H9 (cell line): Measurements from ENCODE around the gene LRCOL1. TPM values are rescaled to one million over a fixed set of nuclear protein-coding genes. Genes with fewer than 3 reads are reported as not detected.

Experiments used
- DNase-seq: peaks from one replicate; pipeline ENCODE4 v3.0.0-alpha.2; 2017
- H2AFZ ChIP-seq: one replicate; pipeline ENCODE4 v1.6.1; 2013; ENCODE audit warnings: mild to moderate bottlenecking, low read length, control low read depth, moderate library complexity
- H2AK5ac ChIP-seq: 2 replicates; pipeline ENCODE4 v1.6.1; 2013; ENCODE audit warnings: low read length, control low read depth, mixed read lengths; ENCODE audit not compliant: insufficient read length
- H2BK120ac ChIP-seq: one replicate; pipeline ENCODE4 v1.6.1; 2013; ENCODE audit warnings: low read depth, mild to moderate bottlenecking, low read length, control low read depth, inconsistent platforms; ENCODE audit not compliant: poor library complexity, severe bottlenecking
- H2BK12ac ChIP-seq: 2 replicates; pipeline ENCODE4 v1.6.1; 2013; ENCODE audit warnings: low read length, control low read depth, mixed read lengths, low read depth; ENCODE audit not compliant: insufficient read length
- H2BK15ac ChIP-seq: 2 replicates; pipeline ENCODE4 v1.6.1; 2013; ENCODE audit warnings: low read depth, low read length, control low read depth
- H2BK20ac ChIP-seq: one replicate; pipeline ENCODE4 v1.6.1; 2013; ENCODE audit warnings: low read depth, mild to moderate bottlenecking, low read length, control low read depth, inconsistent platforms; ENCODE audit not compliant: poor library complexity, severe bottlenecking
- H2BK5ac ChIP-seq: 2 replicates; pipeline ENCODE4 v1.6.1; 2013; ENCODE audit warnings: low read length, control low read depth, mixed read lengths; ENCODE audit not compliant: insufficient read length
- H3K14ac ChIP-seq: 2 replicates; pipeline ENCODE4 v1.6.1; 2013; ENCODE audit warnings: low read length, control low read depth; ENCODE audit not compliant: insufficient read depth
- H3K18ac ChIP-seq: 2 replicates; pipeline ENCODE4 v1.6.1; 2013; ENCODE audit warnings: low read depth, mild to moderate bottlenecking, mixed read lengths, low read length, control low read depth; ENCODE audit not compliant: insufficient read length
- H3K23ac ChIP-seq: 2 replicates; pipeline ENCODE4 v1.6.1; 2013; ENCODE audit warnings: low read length, control low read depth, mixed read lengths, low read depth; ENCODE audit not compliant: insufficient read length
- H3K23me2 ChIP-seq: 2 replicates; pipeline ENCODE4 v1.6.1; 2013; ENCODE audit warnings: low read depth, mild to moderate bottlenecking, mixed read lengths, low read length, control low read depth; ENCODE audit not compliant: insufficient read length, poor library complexity, severe bottlenecking
- H3K27ac ChIP-seq: 2 replicates; pipeline ENCODE4 v1.5.1; 2013; ENCODE audit warnings: low read length, control low read depth, mixed read lengths, low read depth; ENCODE audit not compliant: insufficient read length
- H3K27me3 ChIP-seq: 2 replicates; pipeline ENCODE4 v1.6.1; 2013; ENCODE audit warnings: low read length, control low read depth, inconsistent platforms; ENCODE audit not compliant: insufficient read depth
- H3K4ac ChIP-seq: 2 replicates; pipeline ENCODE4 v1.6.1; 2013; ENCODE audit warnings: low read depth, mild to moderate bottlenecking, control low read depth, inconsistent platforms, low read length, moderate library complexity
- H3K4me1 ChIP-seq: 2 replicates; pipeline ENCODE4 v1.6.1; 2013; ENCODE audit warnings: low read length, control low read depth, inconsistent platforms; ENCODE audit not compliant: insufficient read depth
- H3K4me2 ChIP-seq: 2 replicates; pipeline ENCODE4 v1.6.1; 2013; ENCODE audit warnings: low read length, control low read depth, mixed read lengths; ENCODE audit not compliant: insufficient read length, insufficient read depth
- H3K56ac ChIP-seq: 2 replicates; pipeline ENCODE4 v1.6.1; 2013; ENCODE audit warnings: low read depth, mild to moderate bottlenecking, mixed read lengths, low read length, control low read depth; ENCODE audit not compliant: insufficient read length
- H3K79me1 ChIP-seq: 2 replicates; pipeline ENCODE4 v1.6.1; 2013; ENCODE audit warnings: low read depth, mild to moderate bottlenecking, moderate library complexity, low read length, control low read depth, inconsistent platforms; ENCODE audit not compliant: insufficient read depth, poor library complexity, severe bottlenecking
- H3K79me2 ChIP-seq: 2 replicates; pipeline ENCODE4 v1.6.1; 2013; ENCODE audit warnings: low read length, control low read depth, inconsistent platforms; ENCODE audit not compliant: insufficient read depth
- H3K9ac ChIP-seq: 2 replicates; pipeline ENCODE4 v1.6.1; 2013; ENCODE audit warnings: low read length, control low read depth, mixed read lengths; ENCODE audit not compliant: insufficient read length; ENCODE audit errors: extremely low read depth
- H3K9me3 ChIP-seq: one replicate; pipeline ENCODE4 v1.6.1; 2013; ENCODE audit warnings: low read depth, low read length, inconsistent platforms; ENCODE audit not compliant: control insufficient read depth
- H3T11ph ChIP-seq: one replicate; pipeline ENCODE4 v1.6.1; 2013; ENCODE audit warnings: mild to moderate bottlenecking, low read length, control low read depth, inconsistent platforms
- H4K20me1 ChIP-seq: one replicate; pipeline ENCODE4 v1.6.1; 2013; ENCODE audit not compliant: control insufficient read depth, insufficient read length, insufficient read depth
- H4K5ac ChIP-seq: 2 replicates; pipeline ENCODE4 v1.6.1; 2013; ENCODE audit warnings: low read depth, mild to moderate bottlenecking, mixed read lengths, low read length, control low read depth; ENCODE audit not compliant: insufficient read length
- H4K8ac ChIP-seq: replicated peaks from 2 replicates; pipeline ENCODE4 v1.6.1; 2013; ENCODE audit warnings: low read length, control low read depth, mixed read lengths, low read depth; ENCODE audit not compliant: insufficient read length
- H4K91ac ChIP-seq: 2 replicates; pipeline ENCODE4 v1.6.1; 2013; ENCODE audit warnings: low read depth, mild to moderate bottlenecking, moderate library complexity, mixed read lengths, low read length, control low read depth; ENCODE audit not compliant: insufficient read length
- H3K27ac Mint-ChIP-seq, 3 experiments: 2 replicates in 2 of 3; 3 replicates in 1 of 3; pipeline ENCODE4 v1.8.0; 2020 to 2021; ENCODE audit warnings: mixed read lengths in 3 of 3, mild to moderate bottlenecking in 1 of 3, moderate library complexity in 1 of 3
- H3K27me3 Mint-ChIP-seq: 2 replicates; pipeline ENCODE4 v1.8.0; 2021; ENCODE audit warnings: low read depth, mild to moderate bottlenecking, moderate library complexity, mixed read lengths
- H3K36me3 Mint-ChIP-seq, 3 experiments: 2 replicates in 2 of 3; 3 replicates in 1 of 3; pipeline ENCODE4 v1.8.0; 2020 to 2021; ENCODE audit warnings: low read depth in 3 of 3, mixed read lengths in 3 of 3; ENCODE audit not compliant: insufficient read depth in 1 of 3
- H3K4me1 Mint-ChIP-seq, 2 experiments: 2 replicates each; pipeline ENCODE4 v1.8.0; 2020; ENCODE audit warnings: mixed read lengths in 2 of 2
- H3K4me3 Mint-ChIP-seq, 2 experiments: 2 replicates in 1 of 2; 3 replicates in 1 of 2; pipeline ENCODE4 v1.8.0; 2020 to 2021; ENCODE audit warnings: mild to moderate bottlenecking in 2 of 2, mixed read lengths in 2 of 2, moderate library complexity in 1 of 2
- H3K9me3 Mint-ChIP-seq, 2 experiments: 2 replicates in 1 of 2; 3 replicates in 1 of 2; pipeline ENCODE4 v1.8.0; 2020; ENCODE audit warnings: mild to moderate bottlenecking in 2 of 2, mixed read lengths in 2 of 2, moderate library complexity in 1 of 2
- CTCF ChIP-seq: fragments of 200-600 bp; sonication (generic); conservative IDR thresholded peaks from 3 replicates; pipeline ENCODE4 v1.8.0; 2021; ENCODE audit warnings: antibody characterized with exemption, mild to moderate bottlenecking
- WGBS: extraction: QIAGEN DNeasy Blood & Tissue Kit; methylation state at CpG from one replicate; pipeline ENCODE4 v1.1.7; 2013; ENCODE audit warnings: missing lambda C conversion rate, low lambda C conversion rate, mixed read lengths; ENCODE audit not compliant: insufficient read length; ENCODE audit errors: extremely low coverage; 5-methylcytosine and 5-hydroxymethylcytosine counted together
- total RNA-seq: library from RNA; stranded (reverse); gene quantifications from 2 replicates; pipeline ENCODE4 v1.2.1, GENCODE V29; 2021

Gene LRCOL1
- total RNA-seq, 1 experiment from 2014 or later, result not detected

GRCh38 chr12:132575661-132576060 is 34.7 kb downstream of the LRCOL1 start:
- Histone ChIP-seq H3K79me1 (no peaks in the 10 kb centered on the region), H4K20me1 (peaks cover 2% of the 10 kb centered on the region), H3K9me3 (no peaks in the 10 kb centered on the region), H4K8ac (no peak overlapping the region), H2AK5ac (no peak overlapping the region), H2BK20ac (no peak overlapping the region), H2BK12ac (no peak overlapping the region), H3K79me2 (no peaks in the 10 kb centered on the region), H3K4me2 (no peak overlapping the region), H3K18ac (no peak overlapping the region), H3K27me3 (no peaks in the 10 kb centered on the region), H2BK120ac (no peak overlapping the region), H3K23ac (no peak overlapping the region), H3K9ac (no peak overlapping the region), H3K14ac (no peak overlapping the region), H2AFZ (no peak overlapping the region), H2BK5ac (no peak overlapping the region), H4K5ac (no peak overlapping the region), H2BK15ac (no peak overlapping the region), H3T11ph (no peak overlapping the region), H3K56ac (no peak overlapping the region), H3K23me2 (no peaks in the 10 kb centered on the region), H3K4me1 (no peaks in the 10 kb centered on the region), H3K27ac (no peak overlapping the region), H3K4ac (no peak overlapping the region), H4K91ac (no peak overlapping the region)
- Mint-ChIP-seq H3K36me3 (peaks cover 16 to 50% (median 48%) of the 10 kb centered on the region in 3 experiments; a peak in 6 of 7 replicates), H3K9me3 (no peaks in the 10 kb centered on the region), H3K4me1 (no peaks in the 10 kb centered on the region), H3K4me3 (no peak overlapping the region), H3K27me3 (peaks cover 21% of the 10 kb centered on the region), H3K27ac (no peak overlapping the region)
- WGBS, result no CpG with 5 or more reads among the region's 11 CpGs
- DNase-seq, result no peak
- TF ChIP-seq CTCF, result no peak
